ENCODE measurements around the gene HIVEP2. TPM values are rescaled to one million over a fixed set of nuclear protein-coding genes. Genes with fewer than 3 reads are reported as not detected.

The HIVEP2 gene
- total RNA-seq, 1 donor from 2014 or later = 11.7 TPM

GRCh38 chr6:142822383-142822782 lies 122.6 kb downstream of the HIVEP2 start:
- H3K27me3 Mint-ChIP-seq (ENCODE audit: low read depth) = no peaks in the 10 kb centered on the region
- no peaks in the 10 kb centered on the region for H3K36me3 Mint-ChIP-seq (ENCODE audit: low read depth)
- H3K4me1 Mint-ChIP-seq (ENCODE audit: low read depth) = peaks cover 25% of the 10 kb centered on the region
- no peak for DNase-seq (ENCODE audit: low spot score)
- no peaks in the 10 kb centered on the region for H3K9me3 Mint-ChIP-seq (ENCODE audit: low read depth)
- no peak for TF ChIP-seq CTCF (IDR thresholded peaks at IDR 0.05)
- no peak overlapping the region for H3K4me3 Mint-ChIP-seq (ENCODE audit: unreplicated experiment)
- no peak overlapping the region for H3K27ac Mint-ChIP-seq (ENCODE audit: unreplicated experiment)

GRCh38 chr6:142821860-142822259 lies 123.1 kb downstream of the HIVEP2 start:
- Mint-ChIP-seq H3K27me3 (ENCODE audit: low read depth) (no peaks in the 10 kb centered on the region), H3K27ac (ENCODE audit: unreplicated experiment) (no peak overlapping the region), H3K9me3 (ENCODE audit: low read depth) (no peaks in the 10 kb centered on the region), H3K4me3 (ENCODE audit: unreplicated experiment) (no peak overlapping the region), H3K4me1 (ENCODE audit: low read depth) (peaks cover 24% of the 10 kb centered on the region), H3K36me3 (ENCODE audit: low read depth) (no peaks in the 10 kb centered on the region)
- no peak for TF ChIP-seq CTCF (IDR thresholded peaks at IDR 0.05)
- DNase-seq (ENCODE audit: low spot score) = no peak

GRCh38 chr6:142821164-142821716 lies 123.7 kb downstream of the HIVEP2 start:
- Mint-ChIP-seq H3K4me1 (ENCODE audit: low read depth) (peaks cover 30% of the 10 kb centered on the region), H3K27me3 (ENCODE audit: low read depth) (no peaks in the 10 kb centered on the region), H3K27ac (ENCODE audit: unreplicated experiment) (no peak overlapping the region), H3K4me3 (ENCODE audit: unreplicated experiment) (no peak overlapping the region), H3K36me3 (ENCODE audit: low read depth) (no peaks in the 10 kb centered on the region), H3K9me3 (ENCODE audit: low read depth) (no peaks in the 10 kb centered on the region)
- TF ChIP-seq CTCF (IDR thresholded peaks at IDR 0.05) = no peak
- DNase-seq (ENCODE audit: low spot score) = no peak

GRCh38 chr6:142820338-142821051 lies 124.5 kb downstream of the HIVEP2 start:
- Mint-ChIP-seq H3K4me1 (ENCODE audit: low read depth) (peaks cover 36% of the 10 kb centered on the region), H3K4me3 (ENCODE audit: unreplicated experiment) (peak overlapping the region; percentile 32), H3K36me3 (ENCODE audit: low read depth) (no peaks in the 10 kb centered on the region), H3K9me3 (ENCODE audit: low read depth) (no peaks in the 10 kb centered on the region), H3K27ac (ENCODE audit: unreplicated experiment) (peak overlapping the region; percentile 80), H3K27me3 (ENCODE audit: low read depth) (no peaks in the 10 kb centered on the region)
- TF ChIP-seq CTCF (IDR thresholded peaks at IDR 0.05) = no peak
- DNase-seq (ENCODE audit: low spot score) = no peak

GRCh38 chr6:142819603-142820337 lies 125.2 kb downstream of the HIVEP2 start:
- H3K27me3 Mint-ChIP-seq (ENCODE audit: low read depth) = no peaks in the 10 kb centered on the region
- H3K4me3 Mint-ChIP-seq (ENCODE audit: unreplicated experiment) = peak overlapping the region; percentile 32
- H3K9me3 Mint-ChIP-seq (ENCODE audit: low read depth) = no peaks in the 10 kb centered on the region
- H3K4me1 Mint-ChIP-seq (ENCODE audit: low read depth) = peaks cover 36% of the 10 kb centered on the region
- peak overlapping the region; percentile 80 for H3K27ac Mint-ChIP-seq (ENCODE audit: unreplicated experiment)
- TF ChIP-seq CTCF (IDR thresholded peaks at IDR 0.05) = no peak
- H3K36me3 Mint-ChIP-seq (ENCODE audit: low read depth) = no peaks in the 10 kb centered on the region
- DNase-seq (ENCODE audit: low spot score) = no peak

All from chondrocyte (in vitro differentiated cells).